Measurements from ENCODE around the gene TPRG1.

The TPRG1 gene

GRCh38 chr3:189270248-189270832 is 98.6 kb downstream of the TPRG1 start:
- H3K4me1 ChIP-seq (ENCODE audit: insufficient read depth, low read length): no peaks in the 10 kb centered on the region
- H3K4me3 ChIP-seq (ENCODE audit: low read depth in 1 of 2, low read length in 2 of 2): no peak overlapping the region
- H3K27ac ChIP-seq (ENCODE audit: low read depth, low read length): no peak overlapping the region
- H3K27me3 ChIP-seq (ENCODE audit: control insufficient read depth in 1 of 2, insufficient read depth in 2 of 2, low read length in 2 of 2): no peaks in the 10 kb centered on the region
- H3K9ac ChIP-seq (ENCODE audit: low read length): no peak overlapping the region
- no peaks in the 10 kb centered on the region for H3K9me3 ChIP-seq (ENCODE audit: low read length)
- no peaks in the 10 kb centered on the region for H3K36me3 ChIP-seq (ENCODE audit: insufficient read depth, low read length)

- no peak overlapping the region for H3K4me3 ChIP-seq (ENCODE audit: low read depth in 1 of 2, low read length in 2 of 2)
- no peaks in the 10 kb centered on the region for H3K27me3 ChIP-seq (ENCODE audit: control insufficient read depth in 1 of 2, insufficient read depth in 2 of 2, low read length in 2 of 2)
- H3K9ac ChIP-seq (ENCODE audit: low read length): no peak overlapping the region
Measured at GRCh38 chr3:189272500-189273119, 100.8 kb downstream of the TPRG1 start.

GRCh38 chr3:189273736-189274135 is 102.0 kb downstream of the TPRG1 start:
- H3K9me3 ChIP-seq (ENCODE audit: low read length): no peaks in the 10 kb centered on the region
- H3K4me1 ChIP-seq (ENCODE audit: insufficient read depth, low read length): peaks cover 9% of the 10 kb centered on the region
- H3K27me3 ChIP-seq (ENCODE audit: control insufficient read depth in 1 of 2, insufficient read depth in 2 of 2, low read length in 2 of 2): no peaks in the 10 kb centered on the region
- H3K4me3 ChIP-seq (ENCODE audit: low read depth in 1 of 2, low read length in 2 of 2): no peak overlapping the region
- no peak overlapping the region for H3K9ac ChIP-seq (ENCODE audit: low read length)
- no peaks in the 10 kb centered on the region for H3K36me3 ChIP-seq (ENCODE audit: insufficient read depth, low read length)
- no peak overlapping the region for H3K27ac ChIP-seq (ENCODE audit: low read depth, low read length)

More at GRCh38 chr3:189272500-189273119, 100.8 kb downstream of the TPRG1 start:
- H3K4me1 ChIP-seq (ENCODE audit: insufficient read depth, low read length): peaks cover 9% of the 10 kb centered on the region
- H3K9me3 ChIP-seq (ENCODE audit: low read length): no peaks in the 10 kb centered on the region
- H3K27ac ChIP-seq (ENCODE audit: low read depth, low read length): no peak overlapping the region
- no peaks in the 10 kb centered on the region for H3K36me3 ChIP-seq (ENCODE audit: insufficient read depth, low read length)

GRCh38 chr3:189275182-189275581 is 103.4 kb downstream of the TPRG1 start:
- Histone ChIP-seq H3K27me3 (ENCODE audit: control insufficient read depth in 1 of 2, insufficient read depth in 2 of 2, low read length in 2 of 2) (no peaks in the 10 kb centered on the region), H3K4me1 (ENCODE audit: insufficient read depth, low read length) (peaks cover 9% of the 10 kb centered on the region)

GRCh38 chr3:189275852-189276251 is 104.1 kb downstream of the TPRG1 start:
- Histone ChIP-seq H3K9ac (ENCODE audit: low read length) (no peak overlapping the region), H3K27me3 (ENCODE audit: control insufficient read depth in 1 of 2, insufficient read depth in 2 of 2, low read length in 2 of 2) (no peaks in the 10 kb centered on the region), H3K36me3 (ENCODE audit: insufficient read depth, low read length) (no peaks in the 10 kb centered on the region), H3K27ac (ENCODE audit: low read depth, low read length) (no peak overlapping the region), H3K9me3 (ENCODE audit: low read length) (no peaks in the 10 kb centered on the region), H3K4me1 (ENCODE audit: insufficient read depth, low read length) (peaks cover 9% of the 10 kb centered on the region), H3K4me3 (ENCODE audit: low read depth in 1 of 2, low read length in 2 of 2) (no peak overlapping the region)

More at GRCh38 chr3:189275182-189275581, 103.4 kb downstream of the TPRG1 start:
- Histone ChIP-seq H3K9ac (ENCODE audit: low read length) (no peak overlapping the region), H3K27ac (ENCODE audit: low read depth, low read length) (no peak overlapping the region), H3K36me3 (ENCODE audit: insufficient read depth, low read length) (no peaks in the 10 kb centered on the region), H3K9me3 (ENCODE audit: low read length) (no peaks in the 10 kb centered on the region), H3K4me3 (ENCODE audit: low read depth in 1 of 2, low read length in 2 of 2) (no peak overlapping the region)

- Histone ChIP-seq H3K36me3 (ENCODE audit: insufficient read depth, low read length) (no peaks in the 10 kb centered on the region), H3K4me3 (ENCODE audit: low read depth in 1 of 2, low read length in 2 of 2) (no peak overlapping the region), H3K9me3 (ENCODE audit: low read length) (no peaks in the 10 kb centered on the region), H3K27ac (ENCODE audit: low read depth, low read length) (no peak overlapping the region), H3K4me1 (ENCODE audit: insufficient read depth, low read length) (peaks cover 9% of the 10 kb centered on the region), H3K9ac (ENCODE audit: low read length) (no peak overlapping the region), H3K27me3 (ENCODE audit: control insufficient read depth in 1 of 2, insufficient read depth in 2 of 2, low read length in 2 of 2) (no peaks in the 10 kb centered on the region)
Measured at GRCh38 chr3:189276444-189277219, 104.9 kb downstream of the TPRG1 start.

GRCh38 chr3:189277711-189278110 is 105.9 kb downstream of the TPRG1 start:
- no peak overlapping the region for H3K27ac ChIP-seq (ENCODE audit: low read depth, low read length)
- no peaks in the 10 kb centered on the region for H3K9me3 ChIP-seq (ENCODE audit: low read length)
- no peaks in the 10 kb centered on the region for H3K36me3 ChIP-seq (ENCODE audit: insufficient read depth, low read length)
- H3K4me1 ChIP-seq (ENCODE audit: insufficient read depth, low read length): peaks cover 9% of the 10 kb centered on the region
- H3K9ac ChIP-seq (ENCODE audit: low read length): no peak overlapping the region
- H3K27me3 ChIP-seq (ENCODE audit: control insufficient read depth in 1 of 2, insufficient read depth in 2 of 2, low read length in 2 of 2): no peaks in the 10 kb centered on the region
- no peak overlapping the region for H3K4me3 ChIP-seq (ENCODE audit: low read depth in 1 of 2, low read length in 2 of 2)

- Histone ChIP-seq H3K27ac (ENCODE audit: low read depth, low read length) (no peak overlapping the region), H3K9me3 (ENCODE audit: low read length) (no peaks in the 10 kb centered on the region), H3K27me3 (ENCODE audit: control insufficient read depth in 1 of 2, insufficient read depth in 2 of 2, low read length in 2 of 2) (no peaks in the 10 kb centered on the region), H3K36me3 (ENCODE audit: insufficient read depth, low read length) (no peaks in the 10 kb centered on the region), H3K4me3 (ENCODE audit: low read depth in 1 of 2, low read length in 2 of 2) (no peak overlapping the region), H3K4me1 (ENCODE audit: insufficient read depth, low read length) (peaks cover 9% of the 10 kb centered on the region), H3K9ac (ENCODE audit: low read length) (no peak overlapping the region)
Measured at GRCh38 chr3:189278221-189278620, 106.5 kb downstream of the TPRG1 start.

GRCh38 chr3:189282189-189282588 is 110.4 kb downstream of the TPRG1 start:
- H3K27ac ChIP-seq (ENCODE audit: low read depth, low read length): no peak overlapping the region
- H3K9ac ChIP-seq (ENCODE audit: low read length): no peak overlapping the region
- H3K36me3 ChIP-seq (ENCODE audit: insufficient read depth, low read length): no peaks in the 10 kb centered on the region
- H3K27me3 ChIP-seq (ENCODE audit: control insufficient read depth in 1 of 2, insufficient read depth in 2 of 2, low read length in 2 of 2): no peaks in the 10 kb centered on the region
- H3K9me3 ChIP-seq (ENCODE audit: low read length): no peaks in the 10 kb centered on the region
- no peak overlapping the region for H3K4me3 ChIP-seq (ENCODE audit: low read depth in 1 of 2, low read length in 2 of 2)
- peaks cover under 1% of the 10 kb centered on the region for H3K4me1 ChIP-seq (ENCODE audit: insufficient read depth, low read length)

- H3K4me1 ChIP-seq (ENCODE audit: insufficient read depth, low read length): no peaks in the 10 kb centered on the region
- no peaks in the 10 kb centered on the region for H3K36me3 ChIP-seq (ENCODE audit: insufficient read depth, low read length)
- H3K27me3 ChIP-seq (ENCODE audit: control insufficient read depth in 1 of 2, insufficient read depth in 2 of 2, low read length in 2 of 2): no peaks in the 10 kb centered on the region
- H3K9ac ChIP-seq (ENCODE audit: low read length): no peak overlapping the region
- H3K9me3 ChIP-seq (ENCODE audit: low read length): no peaks in the 10 kb centered on the region
- H3K27ac ChIP-seq (ENCODE audit: low read depth, low read length): no peak overlapping the region
- no peak overlapping the region for H3K4me3 ChIP-seq (ENCODE audit: low read depth in 1 of 2, low read length in 2 of 2)
Measured at GRCh38 chr3:189282741-189283140, 111.0 kb downstream of the TPRG1 start.

- no peak overlapping the region for H3K9ac ChIP-seq (ENCODE audit: low read length)
- H3K27ac ChIP-seq (ENCODE audit: low read depth, low read length): no peak overlapping the region
- H3K4me3 ChIP-seq (ENCODE audit: low read depth in 1 of 2, low read length in 2 of 2): no peak overlapping the region
- no peaks in the 10 kb centered on the region for H3K36me3 ChIP-seq (ENCODE audit: insufficient read depth, low read length)
- H3K4me1 ChIP-seq (ENCODE audit: insufficient read depth, low read length): no peaks in the 10 kb centered on the region
- H3K27me3 ChIP-seq (ENCODE audit: control insufficient read depth in 1 of 2, insufficient read depth in 2 of 2, low read length in 2 of 2): no peaks in the 10 kb centered on the region
- H3K9me3 ChIP-seq (ENCODE audit: low read length): no peaks in the 10 kb centered on the region
Measured at GRCh38 chr3:189286188-189286587, 114.4 kb downstream of the TPRG1 start.

Data from muscle layer of colon (tissue), 2 donors.